ENCODE results near the gene FNDC1. TPM values are rescaled to one million over a fixed set of nuclear protein-coding genes. Genes with fewer than 3 reads are reported as not detected.

The FNDC1 gene
- total and polyA plus RNA-seq, 2 donors (not counting 1 experiment from before 2014, with no cell fraction given) = not detected

DNA sequence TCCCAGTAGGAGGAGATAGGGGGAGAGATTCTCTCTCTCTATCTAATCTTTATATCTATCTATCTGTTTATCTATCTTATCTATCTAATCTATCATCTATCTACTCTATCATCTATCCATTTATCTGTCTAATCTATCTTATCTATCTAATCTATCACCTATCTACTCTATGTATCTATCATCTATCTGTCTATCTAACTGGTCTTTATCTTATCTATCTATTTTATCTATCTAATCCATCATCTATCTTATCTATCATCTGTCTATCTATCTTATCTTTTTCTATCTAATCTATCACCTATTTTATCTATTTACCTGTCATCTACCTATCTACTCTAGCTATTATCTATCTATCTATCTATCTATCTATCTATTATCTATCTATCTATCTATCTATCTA, 109.4 kb downstream of the FNDC1 start:
- DNase-seq = no peak
- no peak for ATAC-seq (ENCODE audit: low read depth)
- no peaks in the 10 kb centered on the region for H3K9me3 Mint-ChIP-seq (ENCODE audit: insufficient read depth)

DNA sequence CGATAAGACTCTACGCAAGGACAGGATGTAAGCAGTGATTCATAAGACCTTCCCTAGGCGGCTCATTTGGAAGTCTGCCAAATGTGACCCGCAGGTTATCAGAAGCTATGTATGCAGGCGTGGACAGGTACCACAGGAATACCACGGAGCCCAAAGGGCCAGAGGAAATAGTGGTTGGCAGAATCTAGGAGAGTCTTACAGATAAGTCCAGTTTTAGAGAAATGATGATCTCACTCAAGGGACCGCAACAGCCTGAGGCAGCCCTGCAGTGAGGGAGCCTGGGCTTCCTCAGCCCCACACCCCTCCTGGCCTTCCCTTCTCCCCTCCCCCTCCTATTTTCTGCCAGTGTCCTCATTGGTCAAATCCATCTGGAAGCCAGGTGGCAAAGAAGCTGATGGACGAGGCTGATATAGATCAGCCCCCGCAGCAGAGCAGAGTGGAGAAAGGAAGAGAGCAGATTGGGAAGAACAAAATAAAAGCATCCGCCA, 110.6 kb downstream of the FNDC1 start:
- ChIA-PET CTCF (no interaction called here), POLR2A (no interaction called here)
- no peak overlapping the region for H3K27ac ChIP-seq (ENCODE audit: low read length in 2 of 2)
- no peak overlapping the region for H3K4me2 ChIP-seq (replicated peaks; ENCODE audit: low read depth, low read length, poor library complexity, severe bottlenecking)
- peaks cover 17% of the 10 kb centered on the region for H3K27me3 Mint-ChIP-seq
- no peaks in the 10 kb centered on the region for H3K79me2 ChIP-seq (ENCODE audit: control insufficient read depth, insufficient read depth, low read length)
- ATAC-seq (ENCODE audit: low read depth) = no peak
- no peak for TF ChIP-seq EZH2 (IDR thresholded peaks at IDR 0.05; ENCODE audit: borderline replicate concordance, insufficient read depth, low read depth, low read length, poor library complexity, severe bottlenecking)
- TF ChIP-seq, protein P1, sequence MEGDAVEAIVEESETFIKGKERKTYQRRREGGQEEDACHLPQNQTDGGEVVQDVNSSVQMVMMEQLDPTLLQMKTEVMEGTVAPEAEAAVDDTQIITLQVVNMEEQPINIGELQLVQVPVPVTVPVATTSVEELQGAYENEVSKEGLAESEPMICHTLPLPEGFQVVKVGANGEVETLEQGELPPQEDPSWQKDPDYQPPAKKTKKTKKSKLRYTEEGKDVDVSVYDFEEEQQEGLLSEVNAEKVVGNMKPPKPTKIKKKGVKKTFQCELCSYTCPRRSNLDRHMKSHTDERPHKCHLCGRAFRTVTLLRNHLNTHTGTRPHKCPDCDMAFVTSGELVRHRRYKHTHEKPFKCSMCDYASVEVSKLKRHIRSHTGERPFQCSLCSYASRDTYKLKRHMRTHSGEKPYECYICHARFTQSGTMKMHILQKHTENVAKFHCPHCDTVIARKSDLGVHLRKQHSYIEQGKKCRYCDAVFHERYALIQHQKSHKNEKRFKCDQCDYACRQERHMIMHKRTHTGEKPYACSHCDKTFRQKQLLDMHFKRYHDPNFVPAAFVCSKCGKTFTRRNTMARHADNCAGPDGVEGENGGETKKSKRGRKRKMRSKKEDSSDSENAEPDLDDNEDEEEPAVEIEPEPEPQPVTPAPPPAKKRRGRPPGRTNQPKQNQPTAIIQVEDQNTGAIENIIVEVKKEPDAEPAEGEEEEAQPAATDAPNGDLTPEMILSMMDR (IDR thresholded peaks at IDR 0.05) = no peak
- 74% methylated on average over 9 of the region's 10 CpGs for WGBS (ENCODE audit: insufficient coverage)
- no peaks in the 10 kb centered on the region for H3K4me1 ChIP-seq (ENCODE audit: control insufficient read depth in 2 of 2, insufficient read depth in 2 of 2, low read length in 2 of 2)
- intact Hi-C loops (cut with micrococcal nuclease) = no loop called here
- H3K4me1 Mint-ChIP-seq = no peaks in the 10 kb centered on the region
- no peaks in the 10 kb centered on the region for H3K27me3 ChIP-seq (replicated peaks in 1 of 4; ENCODE audit: control extremely low read depth in 1 of 4, control insufficient read depth in 3 of 4, insufficient read depth in 4 of 4, low read length in 3 of 4)
- no peaks in the 10 kb centered on the region for H4K20me1 ChIP-seq (ENCODE audit: control insufficient read depth, insufficient read depth, low read length, poor library complexity, severe bottlenecking)
- H3K4me3 ChIP-seq (ENCODE audit: control extremely low read depth in 1 of 5, extremely low read depth in 1 of 5, insufficient read depth in 1 of 5, low read depth in 2 of 5, low read length in 4 of 5) = no peak overlapping the region
- no peak overlapping the region for H3K4me3 Mint-ChIP-seq
- no peaks in the 10 kb centered on the region for H3K36me3 ChIP-seq (replicated peaks in 1 of 2; ENCODE audit: control extremely low read depth in 1 of 2, control insufficient read depth in 1 of 2, extremely low read depth in 1 of 2, insufficient read depth in 2 of 2, low read length in 1 of 2)
- H3K27ac Mint-ChIP-seq = no peak overlapping the region
- DNase-seq = no peak
- no peak overlapping the region for H2AFZ ChIP-seq (ENCODE audit: insufficient read depth, low read depth, low read length, poor library complexity, severe bottlenecking)
- H3K9me3 Mint-ChIP-seq (ENCODE audit: insufficient read depth) = no peaks in the 10 kb centered on the region
- H3K9me3 ChIP-seq (ENCODE audit: control extremely low read depth in 1 of 3, control insufficient read depth in 2 of 3, insufficient read depth in 1 of 3, low read length in 2 of 3) = no peaks in the 10 kb centered on the region
- H3K9ac ChIP-seq (ENCODE audit: low read length) = no peak overlapping the region

More for the DNA sequence above, 109.4 kb downstream of the FNDC1 start:
- no peak overlapping the region for H3K4me3 Mint-ChIP-seq
- H3K9ac ChIP-seq (ENCODE audit: low read length) = no peak overlapping the region
- TF ChIP-seq, protein P1 (IDR thresholded peaks at IDR 0.05) = no peak
- no peak for TF ChIP-seq EZH2 (IDR thresholded peaks at IDR 0.05; ENCODE audit: borderline replicate concordance, insufficient read depth, low read depth, low read length, poor library complexity, severe bottlenecking)
- no peaks in the 10 kb centered on the region for H3K79me2 ChIP-seq (ENCODE audit: control insufficient read depth, insufficient read depth, low read length)
- POLR2A ChIA-PET = no interaction called here
- H3K4me1 Mint-ChIP-seq = no peaks in the 10 kb centered on the region
- no peak overlapping the region for H3K27ac Mint-ChIP-seq
- no peak overlapping the region for H3K27ac ChIP-seq (ENCODE audit: low read length in 2 of 2)
- H3K4me3 ChIP-seq (ENCODE audit: control extremely low read depth in 1 of 5, extremely low read depth in 1 of 5, insufficient read depth in 1 of 5, low read depth in 2 of 5, low read length in 4 of 5) = no peak overlapping the region
- H3K9me3 ChIP-seq (ENCODE audit: control extremely low read depth in 1 of 3, control insufficient read depth in 2 of 3, insufficient read depth in 1 of 3, low read length in 2 of 3) = no peaks in the 10 kb centered on the region
- no peaks in the 10 kb centered on the region for H3K27me3 ChIP-seq (replicated peaks in 1 of 4; ENCODE audit: control extremely low read depth in 1 of 4, control insufficient read depth in 3 of 4, insufficient read depth in 4 of 4, low read length in 3 of 4)
- no peaks in the 10 kb centered on the region for H3K4me1 ChIP-seq (ENCODE audit: control insufficient read depth in 2 of 2, insufficient read depth in 2 of 2, low read length in 2 of 2)
- peaks cover 17% of the 10 kb centered on the region for H3K27me3 Mint-ChIP-seq
- H3K4me2 ChIP-seq (replicated peaks; ENCODE audit: low read depth, low read length, poor library complexity, severe bottlenecking) = no peak overlapping the region
- no peaks in the 10 kb centered on the region for H3K36me3 ChIP-seq (replicated peaks in 1 of 2; ENCODE audit: control extremely low read depth in 1 of 2, control insufficient read depth in 1 of 2, extremely low read depth in 1 of 2, insufficient read depth in 2 of 2, low read length in 1 of 2)
- H4K20me1 ChIP-seq (ENCODE audit: control insufficient read depth, insufficient read depth, low read length, poor library complexity, severe bottlenecking) = no peaks in the 10 kb centered on the region
- CTCF ChIA-PET = no interaction called here
- no peak overlapping the region for H2AFZ ChIP-seq (ENCODE audit: insufficient read depth, low read depth, low read length, poor library complexity, severe bottlenecking)
- intact Hi-C loops (cut with micrococcal nuclease) = no loop called here

Data from B cell (primary cell).